Measurements from ENCODE around the gene TNFRSF25.

Gene TNFRSF25

DNA sequence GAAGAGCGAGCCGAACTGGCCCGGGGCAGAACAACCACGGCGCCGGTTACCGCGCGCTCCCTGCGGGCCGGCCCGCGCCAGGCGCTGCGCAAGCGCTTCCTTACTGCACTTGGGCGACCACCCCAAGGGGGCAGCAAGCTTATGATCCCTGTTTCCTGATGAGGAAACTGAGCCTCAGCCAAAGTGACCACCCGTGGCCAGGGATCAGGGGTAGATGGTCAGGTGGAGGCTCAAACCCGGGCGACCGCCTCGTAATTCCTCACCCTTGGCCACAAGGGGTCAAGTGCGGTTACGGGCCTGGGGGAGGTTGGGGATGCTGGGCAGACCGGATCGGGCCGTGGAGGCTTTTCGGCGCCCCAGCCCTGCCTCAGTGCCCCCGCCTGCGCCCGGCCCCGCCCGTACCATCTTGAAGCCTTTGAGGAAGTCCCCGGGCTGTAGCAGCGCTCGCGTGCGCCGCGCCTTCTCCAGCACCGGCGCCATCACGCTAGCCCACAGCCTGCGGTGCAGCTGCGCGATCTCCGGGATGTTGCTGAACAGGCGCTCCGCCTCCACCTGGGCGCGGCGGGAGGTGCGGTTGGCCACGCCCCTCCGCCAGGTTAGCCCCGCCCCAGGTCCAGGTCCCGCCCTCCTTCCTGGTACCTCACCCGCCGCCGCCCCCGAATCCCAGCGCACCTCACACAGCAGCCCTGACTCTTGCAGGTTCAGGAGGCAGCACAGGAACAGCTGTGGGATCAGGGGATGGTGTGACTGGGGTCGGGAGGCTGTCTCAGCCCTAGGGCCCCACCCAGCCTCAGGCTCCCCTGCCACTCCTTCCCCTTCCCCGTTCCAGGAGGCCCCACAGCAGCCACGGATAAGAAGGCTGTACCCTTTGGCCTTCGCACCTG lies 5.4 kb upstream of the TNFRSF25 start:
- H3K27ac Mint-ChIP-seq: no peak overlapping the region
- no peak for DNase-seq
- H3K4me3 Mint-ChIP-seq: no peak overlapping the region
- H3K9me3 Mint-ChIP-seq: no peaks in the 10 kb centered on the region
- peaks cover 26% of the 10 kb centered on the region for H3K27me3 Mint-ChIP-seq (ENCODE audit: low read depth, poor library complexity)
- peaks cover 13% of the 10 kb centered on the region for H3K4me1 Mint-ChIP-seq
- peaks cover 17% of the 10 kb centered on the region for H3K36me3 Mint-ChIP-seq (ENCODE audit: low read depth)
- TF ChIP-seq, protein P1, sequence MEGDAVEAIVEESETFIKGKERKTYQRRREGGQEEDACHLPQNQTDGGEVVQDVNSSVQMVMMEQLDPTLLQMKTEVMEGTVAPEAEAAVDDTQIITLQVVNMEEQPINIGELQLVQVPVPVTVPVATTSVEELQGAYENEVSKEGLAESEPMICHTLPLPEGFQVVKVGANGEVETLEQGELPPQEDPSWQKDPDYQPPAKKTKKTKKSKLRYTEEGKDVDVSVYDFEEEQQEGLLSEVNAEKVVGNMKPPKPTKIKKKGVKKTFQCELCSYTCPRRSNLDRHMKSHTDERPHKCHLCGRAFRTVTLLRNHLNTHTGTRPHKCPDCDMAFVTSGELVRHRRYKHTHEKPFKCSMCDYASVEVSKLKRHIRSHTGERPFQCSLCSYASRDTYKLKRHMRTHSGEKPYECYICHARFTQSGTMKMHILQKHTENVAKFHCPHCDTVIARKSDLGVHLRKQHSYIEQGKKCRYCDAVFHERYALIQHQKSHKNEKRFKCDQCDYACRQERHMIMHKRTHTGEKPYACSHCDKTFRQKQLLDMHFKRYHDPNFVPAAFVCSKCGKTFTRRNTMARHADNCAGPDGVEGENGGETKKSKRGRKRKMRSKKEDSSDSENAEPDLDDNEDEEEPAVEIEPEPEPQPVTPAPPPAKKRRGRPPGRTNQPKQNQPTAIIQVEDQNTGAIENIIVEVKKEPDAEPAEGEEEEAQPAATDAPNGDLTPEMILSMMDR (IDR thresholded peaks at IDR 0.05): no peak

DNA sequence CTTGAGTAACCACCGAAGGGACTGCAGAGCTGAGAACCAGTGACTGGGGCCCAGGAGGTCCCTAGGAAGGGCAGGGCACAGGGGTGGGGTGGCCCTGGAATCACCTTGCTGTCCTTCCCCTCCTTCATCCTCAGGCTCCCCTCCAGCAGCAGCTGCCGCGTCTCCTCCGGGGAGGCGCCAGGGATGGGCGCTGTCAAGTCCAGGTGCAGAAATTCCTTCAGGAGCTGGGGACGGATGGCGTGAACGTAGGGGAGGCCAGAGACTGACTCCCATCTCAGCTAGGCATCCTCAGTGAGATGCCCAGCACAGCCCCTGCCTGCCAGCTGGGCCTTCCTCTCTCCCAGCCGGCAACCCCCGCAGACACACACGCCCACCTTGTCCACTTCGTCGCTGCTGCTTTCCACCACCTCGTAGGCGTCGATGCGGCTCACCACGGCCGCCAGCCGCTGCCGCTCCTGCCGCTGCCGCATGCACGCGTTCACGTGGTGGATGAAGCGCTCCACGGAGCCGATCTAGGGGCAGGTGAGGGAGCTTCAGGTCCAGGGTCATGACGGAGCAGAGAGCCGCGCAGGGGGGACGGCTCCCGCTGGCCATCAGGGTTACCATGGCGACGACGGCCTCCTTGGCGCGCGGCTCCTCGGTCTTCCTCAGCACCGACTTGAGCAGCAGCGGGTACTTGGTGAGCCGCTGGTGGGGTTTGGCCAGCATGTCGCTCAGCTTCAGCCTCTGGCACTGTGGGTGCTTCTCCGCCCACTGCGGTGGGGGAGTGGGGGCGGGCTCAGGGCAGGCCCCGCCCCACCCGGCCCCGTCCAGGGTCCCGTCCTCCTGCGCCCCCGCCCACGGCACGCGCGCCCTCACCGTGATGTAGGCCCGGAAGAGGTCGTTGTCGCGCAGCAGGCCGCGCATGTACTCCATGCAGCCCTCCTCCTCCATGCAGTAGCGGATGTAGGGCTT lies 4.4 kb upstream of the TNFRSF25 start:
- Mint-ChIP-seq H3K27ac (no peak overlapping the region), H3K36me3 (ENCODE audit: low read depth) (peaks cover 17% of the 10 kb centered on the region), H3K9me3 (no peaks in the 10 kb centered on the region), H3K4me1 (peaks cover 6% of the 10 kb centered on the region), H3K27me3 (ENCODE audit: low read depth, poor library complexity) (peaks cover 29% of the 10 kb centered on the region), H3K4me3 (no peak overlapping the region)
- TF ChIP-seq, protein P1 (IDR thresholded peaks at IDR 0.05): no peak
- DNase-seq: no peak

GRCh38 chr1:6468729-6469461 lies 2.9 kb upstream of the TNFRSF25 start:
- Mint-ChIP-seq H3K27ac (no peak overlapping the region), H3K4me3 (no peak overlapping the region)

DNA sequence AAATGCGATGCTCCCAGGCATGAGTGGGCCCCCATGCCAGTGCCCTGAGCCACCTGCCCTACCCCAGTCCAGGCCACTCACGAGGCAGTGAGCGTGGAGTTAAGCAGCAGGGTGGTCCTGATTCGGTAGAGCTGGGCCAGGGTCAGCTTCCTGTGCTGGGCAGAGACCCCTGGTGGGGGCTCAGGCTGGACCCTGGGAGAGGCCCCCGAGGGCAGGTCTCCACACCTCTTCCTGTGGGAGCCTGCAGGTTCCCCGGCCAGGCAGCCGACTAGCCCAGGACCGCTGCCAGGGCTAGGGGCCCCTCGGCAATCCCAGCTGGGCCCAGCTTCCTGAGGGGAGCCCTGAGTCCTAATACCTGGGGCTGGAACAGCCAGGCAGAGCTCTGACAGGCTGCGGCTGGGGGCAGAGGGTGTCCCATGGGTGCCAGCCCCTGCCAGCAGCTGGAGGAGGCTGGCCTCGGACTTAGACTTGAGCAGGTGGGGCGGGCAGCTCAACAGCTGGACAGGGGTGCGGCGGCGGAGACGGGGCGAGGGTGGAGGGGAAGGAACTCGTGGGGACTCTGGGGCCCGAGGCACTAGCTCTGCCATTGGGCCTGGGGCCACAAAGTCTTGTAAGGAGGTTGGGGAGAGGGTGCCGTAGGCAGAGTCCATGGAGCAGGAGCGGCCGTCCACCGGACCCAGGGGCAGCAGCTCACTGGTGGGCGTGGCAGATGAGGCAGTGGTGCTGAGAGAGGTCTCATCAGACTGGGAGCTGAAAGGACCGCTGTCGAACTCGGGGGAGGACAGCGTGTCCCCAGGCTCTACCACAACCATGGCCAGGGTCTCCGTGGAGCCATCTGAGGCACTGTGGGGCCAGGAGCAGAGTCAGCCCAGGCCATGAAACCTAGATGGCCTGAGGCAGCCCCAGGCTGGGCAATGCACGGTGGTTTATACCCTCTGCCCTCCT lies 2.0 kb upstream of the TNFRSF25 start:
- TF ChIP-seq, protein P1 (IDR thresholded peaks at IDR 0.05): no peak
- Mint-ChIP-seq H3K4me3 (no peak overlapping the region), H3K4me1 (no peaks in the 10 kb centered on the region), H3K27me3 (ENCODE audit: low read depth, poor library complexity) (peaks cover 45% of the 10 kb centered on the region), H3K9me3 (no peaks in the 10 kb centered on the region), H3K27ac (no peak overlapping the region), H3K36me3 (ENCODE audit: low read depth) (peaks cover 19% of the 10 kb centered on the region)
- DNase-seq: no peak

More at GRCh38 chr1:6468729-6469461, 2.9 kb upstream of the TNFRSF25 start:
- TF ChIP-seq, protein P1 (IDR thresholded peaks at IDR 0.05): no peak
- no peak for DNase-seq
- H3K4me1 Mint-ChIP-seq: no peaks in the 10 kb centered on the region
- no peaks in the 10 kb centered on the region for H3K9me3 Mint-ChIP-seq
- peaks cover 17% of the 10 kb centered on the region for H3K36me3 Mint-ChIP-seq (ENCODE audit: low read depth)
- H3K27me3 Mint-ChIP-seq (ENCODE audit: low read depth, poor library complexity): peaks cover 42% of the 10 kb centered on the region

DNA sequence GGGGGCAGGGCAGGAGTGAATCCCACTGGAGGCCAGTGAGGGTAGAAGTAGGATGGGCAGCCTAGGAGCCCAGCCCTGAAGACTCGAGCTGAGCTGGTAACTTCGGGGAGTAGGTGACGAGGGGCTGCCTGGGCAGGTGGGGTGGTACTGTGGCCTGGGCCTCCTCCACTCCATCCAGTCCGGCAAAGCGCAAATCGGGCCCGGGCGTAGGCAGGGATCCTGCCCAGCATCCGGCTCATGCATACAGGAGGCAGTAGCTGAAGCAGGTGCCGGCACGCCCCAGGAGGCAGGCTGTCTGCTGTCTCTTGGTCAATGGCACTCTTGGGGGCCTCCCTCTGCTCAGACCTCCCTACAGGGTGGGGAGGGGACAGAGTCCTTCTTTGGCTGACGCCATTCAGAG lies 1.3 kb upstream of the TNFRSF25 start:
- no peak for DNase-seq
- Mint-ChIP-seq H3K27me3 (ENCODE audit: low read depth, poor library complexity) (peaks cover 40% of the 10 kb centered on the region), H3K4me3 (no peak overlapping the region), H3K27ac (no peak overlapping the region), H3K36me3 (ENCODE audit: low read depth) (peaks cover 18% of the 10 kb centered on the region), H3K9me3 (no peaks in the 10 kb centered on the region), H3K4me1 (no peaks in the 10 kb centered on the region)
- TF ChIP-seq, protein P1 (IDR thresholded peaks at IDR 0.05): no peak

Measured in nephron progenitor cell (in vitro differentiated cells).